Panc1 (cell line): ENCODE measurements around the gene ARCN1.

ENCODE experiments used
- CTCF ChIP-seq: fragments of 450-650 bp; IDR thresholded peaks from 2 replicates; pipeline ENCODE4 v1.5.1; 2017; ENCODE audit warnings: mild to moderate bottlenecking
- POLR2AphosphoS5 ChIP-seq: IDR thresholded peaks from 2 replicates; pipeline ENCODE4 v1.6.1; 2012; ENCODE audit warnings: mild to moderate bottlenecking, low read depth, low read length, moderate library complexity
- REST ChIP-seq, 2 experiments: IDR thresholded peaks; 2 replicates each; pipeline ENCODE4 v1.6.1; 2011 to 2012; ENCODE audit warnings: low read depth in 2 of 2, control low read depth in 1 of 2, low read length in 1 of 2, mild to moderate bottlenecking in 1 of 2, moderate library complexity in 1 of 2; ENCODE audit not compliant: insufficient read depth in 1 of 2
- SIN3A ChIP-seq: IDR thresholded peaks from 2 replicates; pipeline ENCODE4 v1.6.1; 2012; ENCODE audit warnings: low read depth, mild to moderate bottlenecking, low read length, moderate library complexity, borderline replicate concordance; ENCODE audit not compliant: insufficient read depth
- TCF7L2 ChIP-seq: IDR thresholded peaks from 2 replicates; pipeline ENCODE4 v1.6.1; 2011; ENCODE audit warnings: mild to moderate bottlenecking, low read depth, low read length, inconsistent platforms

GRCh38 chr11:118648291-118648690 is 76.1 kb downstream of the ARCN1 start:
- TF ChIP-seq CTCF: no peak
- no peak for TF ChIP-seq REST (IDR thresholded peaks at IDR 0.05; ENCODE audit: insufficient read depth in 1 of 2, low read depth in 2 of 2, low read length in 1 of 2)
- no peak for TF ChIP-seq TCF7L2
- no peak for TF ChIP-seq POLR2AphosphoS5
- no peak for TF ChIP-seq SIN3A
